ENCODE results near the gene SELENBP1.

The SELENBP1 gene

DNA sequence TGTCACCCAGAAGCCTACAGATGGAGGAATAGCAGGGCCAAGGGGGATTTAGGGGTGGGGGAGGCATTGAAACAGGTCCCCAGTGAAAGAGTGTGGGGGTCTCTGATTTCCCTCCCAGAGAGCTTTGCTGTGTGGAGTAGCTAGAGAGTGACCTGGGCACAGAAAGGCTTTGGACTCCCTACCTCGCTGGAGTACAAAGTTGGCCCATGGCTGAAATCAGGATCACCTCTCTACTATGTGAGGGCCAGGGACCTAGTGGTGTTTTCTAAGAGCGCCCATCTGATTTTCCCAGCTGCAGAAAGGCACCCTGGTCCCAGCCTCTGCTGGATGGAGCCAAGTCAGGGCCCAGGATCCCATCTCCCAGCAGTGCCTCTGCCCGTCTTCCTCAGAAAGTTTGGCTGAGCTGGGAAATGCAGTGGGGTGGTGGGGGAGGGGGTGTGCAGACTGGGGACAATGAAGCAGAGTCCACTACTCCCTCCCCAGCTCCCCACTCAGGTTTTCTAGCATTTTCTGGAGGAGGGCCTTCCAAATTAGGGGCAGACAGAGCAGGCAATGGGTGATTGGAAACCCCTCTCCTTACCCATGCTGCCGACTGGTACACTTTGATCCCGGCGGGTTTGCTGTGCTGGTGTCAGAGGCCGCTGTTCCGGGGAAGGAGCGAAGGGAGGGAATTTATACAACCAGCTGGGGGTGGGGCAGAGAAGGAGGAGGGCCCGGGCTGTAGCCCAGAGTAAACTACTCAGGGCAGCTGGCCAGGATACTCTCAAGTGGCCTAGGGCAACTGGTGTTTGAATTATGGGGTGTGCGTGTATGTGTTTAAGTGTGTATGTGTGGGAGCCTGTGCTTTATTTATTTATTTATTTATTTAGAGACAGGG is at the start of gene SELENBP1:
Gene SELENBP1, minus strand, starts transcription at position 648 of the 877 bp plus-strand sequence. Its CDS starts 64 bp downstream, at position 584.
- TF ChIP-seq, protein P1, sequence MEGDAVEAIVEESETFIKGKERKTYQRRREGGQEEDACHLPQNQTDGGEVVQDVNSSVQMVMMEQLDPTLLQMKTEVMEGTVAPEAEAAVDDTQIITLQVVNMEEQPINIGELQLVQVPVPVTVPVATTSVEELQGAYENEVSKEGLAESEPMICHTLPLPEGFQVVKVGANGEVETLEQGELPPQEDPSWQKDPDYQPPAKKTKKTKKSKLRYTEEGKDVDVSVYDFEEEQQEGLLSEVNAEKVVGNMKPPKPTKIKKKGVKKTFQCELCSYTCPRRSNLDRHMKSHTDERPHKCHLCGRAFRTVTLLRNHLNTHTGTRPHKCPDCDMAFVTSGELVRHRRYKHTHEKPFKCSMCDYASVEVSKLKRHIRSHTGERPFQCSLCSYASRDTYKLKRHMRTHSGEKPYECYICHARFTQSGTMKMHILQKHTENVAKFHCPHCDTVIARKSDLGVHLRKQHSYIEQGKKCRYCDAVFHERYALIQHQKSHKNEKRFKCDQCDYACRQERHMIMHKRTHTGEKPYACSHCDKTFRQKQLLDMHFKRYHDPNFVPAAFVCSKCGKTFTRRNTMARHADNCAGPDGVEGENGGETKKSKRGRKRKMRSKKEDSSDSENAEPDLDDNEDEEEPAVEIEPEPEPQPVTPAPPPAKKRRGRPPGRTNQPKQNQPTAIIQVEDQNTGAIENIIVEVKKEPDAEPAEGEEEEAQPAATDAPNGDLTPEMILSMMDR (conservative IDR thresholded peaks at IDR 0.05; ENCODE audit: low read depth, low read length), result no peak
- Histone ChIP-seq H4K20me1 (ENCODE audit: insufficient read depth) (no peaks in the 10 kb centered on the region), H3K36me3 (ENCODE audit: insufficient read depth) (no peaks in the 10 kb centered on the region), H3K4me3 (IDR thresholded peaks at IDR 0.05; ENCODE audit: insufficient read depth, low read depth, low read length) (no peak within 1 kb of the TSS), H3K4me2 (no peak within 1 kb of the TSS), H3K27ac (no peak within 1 kb of the TSS), H3K27me3 (ENCODE audit: insufficient read depth, low read depth) (no peaks in the 10 kb centered on the region), H3K79me2 (ENCODE audit: insufficient read depth, low read depth) (no peaks in the 10 kb centered on the region), H3K4me1 (ENCODE audit: low read depth, poor library complexity, severe bottlenecking) (no peaks in the 10 kb centered on the region), H2AFZ (ENCODE audit: low read depth) (no peak within 1 kb of the TSS), H3K9ac (no peak within 1 kb of the TSS)

- no peaks in the 10 kb centered on the region for H3K27me3 ChIP-seq (ENCODE audit: insufficient read depth, low read depth)
- H3K36me3 ChIP-seq (ENCODE audit: insufficient read depth), result peaks cover 18% of the 10 kb centered on the region; the same call in 1 of the 2 replicates
- no peak overlapping the region for H2AFZ ChIP-seq (ENCODE audit: low read depth)
- H3K9ac ChIP-seq, result no peak overlapping the region
- no peaks in the 10 kb centered on the region for H4K20me1 ChIP-seq (ENCODE audit: insufficient read depth)
- H3K27ac ChIP-seq, result no peak overlapping the region
- H3K79me2 ChIP-seq (ENCODE audit: insufficient read depth, low read depth), result no peaks in the 10 kb centered on the region
- H3K4me3 ChIP-seq (IDR thresholded peaks at IDR 0.05; ENCODE audit: insufficient read depth, low read depth, low read length), result no peak overlapping the region
- no peak overlapping the region for H3K4me2 ChIP-seq
- TF ChIP-seq, protein P1 (conservative IDR thresholded peaks at IDR 0.05; ENCODE audit: low read depth, low read length), result no peak
- no peaks in the 10 kb centered on the region for H3K4me1 ChIP-seq (ENCODE audit: low read depth, poor library complexity, severe bottlenecking)
These were observed 47.3 kb upstream of the SELENBP1 start for GRCh38 chr1:151419819-151420218.

- no peaks in the 10 kb centered on the region for H4K20me1 ChIP-seq (ENCODE audit: insufficient read depth)
- no peak overlapping the region for H3K27ac ChIP-seq
- H2AFZ ChIP-seq (ENCODE audit: low read depth), result no peak overlapping the region
- no peaks in the 10 kb centered on the region for H3K4me1 ChIP-seq (ENCODE audit: low read depth, poor library complexity, severe bottlenecking)
- no peak overlapping the region for H3K9ac ChIP-seq
- no peak overlapping the region for H3K4me2 ChIP-seq
- no peak overlapping the region for H3K4me3 ChIP-seq (IDR thresholded peaks at IDR 0.05; ENCODE audit: insufficient read depth, low read depth, low read length)
- H3K79me2 ChIP-seq (ENCODE audit: insufficient read depth, low read depth), result no peaks in the 10 kb centered on the region
- TF ChIP-seq, protein P1 (conservative IDR thresholded peaks at IDR 0.05; ENCODE audit: low read depth, low read length), result no peak
- peaks cover 8% of the 10 kb centered on the region; the same call in 1 of the 2 replicates for H3K36me3 ChIP-seq (ENCODE audit: insufficient read depth)
- H3K27me3 ChIP-seq (ENCODE audit: insufficient read depth, low read depth), result no peaks in the 10 kb centered on the region
These were observed 45.6 kb upstream of the SELENBP1 start for GRCh38 chr1:151418081-151418480.

DNA sequence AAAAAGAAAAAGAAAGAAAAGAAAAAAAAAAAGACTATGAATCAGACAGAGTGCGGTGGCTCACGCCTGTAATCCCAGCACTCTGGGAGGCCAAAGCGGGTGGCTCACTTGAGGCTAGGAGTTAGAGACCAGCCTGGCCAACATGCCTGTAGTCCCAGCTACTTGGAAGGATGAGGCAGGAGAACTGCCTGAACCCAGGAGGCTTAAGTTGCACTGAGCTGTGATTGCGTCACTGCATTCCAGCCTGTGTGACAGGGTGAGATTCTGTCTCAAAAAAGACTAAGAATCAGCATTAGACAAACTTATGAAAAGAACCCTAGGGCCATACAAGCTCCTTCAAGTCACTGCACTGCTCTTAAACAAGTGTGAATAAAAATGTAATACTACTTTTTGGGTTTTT is 43.7 kb upstream of the SELENBP1 start:
- no peaks in the 10 kb centered on the region for H3K79me2 ChIP-seq (ENCODE audit: insufficient read depth, low read depth)
- no peaks in the 10 kb centered on the region for H3K27me3 ChIP-seq (ENCODE audit: insufficient read depth, low read depth)
- H4K20me1 ChIP-seq (ENCODE audit: insufficient read depth), result no peaks in the 10 kb centered on the region
- H3K9ac ChIP-seq, result no peak overlapping the region
- H3K36me3 ChIP-seq (ENCODE audit: insufficient read depth), result peaks cover 11% of the 10 kb centered on the region; the same call in 1 of the 2 replicates
- no peaks in the 10 kb centered on the region for H3K4me1 ChIP-seq (ENCODE audit: low read depth, poor library complexity, severe bottlenecking)
- H3K27ac ChIP-seq, result no peak overlapping the region
- no peak overlapping the region for H3K4me3 ChIP-seq (IDR thresholded peaks at IDR 0.05; ENCODE audit: insufficient read depth, low read depth, low read length)
- TF ChIP-seq, protein P1 (conservative IDR thresholded peaks at IDR 0.05; ENCODE audit: low read depth, low read length), result no peak
- no peak overlapping the region for H3K4me2 ChIP-seq
- H2AFZ ChIP-seq (ENCODE audit: low read depth), result no peak overlapping the region

Measured in KMS-11 (cell line).